K562 (cell line): ENCODE results near the gene MERTK.

ENCODE experiments used
- ESRRA ChIP-seq: fragments of 450-650 bp; IDR thresholded peaks from 2 replicates; pipeline ENCODE4 v1.6.1; 2014; ENCODE audit warnings: low read depth, mild to moderate bottlenecking, moderate library complexity, borderline replicate concordance
- FOSL1 ChIP-seq: fragments of 200-800 bp; sonication (Bioruptor generic); conservative IDR thresholded peaks from 2 replicates; pipeline ENCODE4 v1.6.1; 2016; ENCODE audit warnings: missing genetic modification characterization, missing compliant biosample characterization
- FOXK2 ChIP-seq, 2 experiments: fragments of 450-650 bp; IDR thresholded peaks in 1 of 2; conservative IDR thresholded peaks in 1 of 2; 2 replicates each; pipeline ENCODE4 v1.6.1; 2016; ENCODE audit warnings: low read depth in 2 of 2, mild to moderate bottlenecking in 1 of 2
- MAZ ChIP-seq, 2 experiments: fragments of 450-650 bp in 1 of 2; sonication (generic) in 1 of 2; formaldehyde crosslinking; IDR thresholded peaks in 1 of 2; conservative IDR thresholded peaks in 1 of 2; 2 replicates each; pipeline versions ENCODE4 v1.4.0 to v1.5.0; 2020; ENCODE audit warnings: mild to moderate bottlenecking in 1 of 2, missing genetic modification reagents in 1 of 2
- MEF2D ChIP-seq: conservative IDR thresholded peaks from 2 replicates; pipeline ENCODE4 v1.6.1; 2016; ENCODE audit warnings: low read depth, missing genetic modification characterization, missing compliant biosample characterization
- MYC ChIP-seq, 2 experiments: fragments of 250-450 bp in 1 of 2; sonication (Bioruptor Pico) in 1 of 2; IDR thresholded peaks; 2 replicates each; pipeline versions ENCODE4 v1.5.1 to v1.6.1; 2012 to 2021; ENCODE audit warnings: low read depth in 2 of 2, borderline replicate concordance in 1 of 2, improper control_type of control experiment in 1 of 2, low read length in 1 of 2, mild to moderate bottlenecking in 1 of 2, moderate library complexity in 1 of 2
- POLR2A ChIP-seq: fragments of 450-650 bp; conservative IDR thresholded peaks from 2 replicates; pipeline ENCODE4 v1.6.1; 2016
- POLR2AphosphoS5 ChIP-seq: IDR thresholded peaks from 2 replicates; pipeline ENCODE4 v1.6.1; 2011; ENCODE audit warnings: mild to moderate bottlenecking, low read depth, low read length, moderate library complexity; ENCODE audit not compliant: control insufficient read depth, insufficient read depth
- SIN3A ChIP-seq, 2 experiments: fragments of 150-350 bp in 1 of 2; IDR thresholded peaks; 2 replicates each; pipeline ENCODE4 v1.6.1; 2011 to 2016; ENCODE audit warnings: borderline replicate concordance in 2 of 2, low read depth in 2 of 2, low read length in 2 of 2, mild to moderate bottlenecking in 2 of 2, moderate library complexity in 2 of 2; ENCODE audit not compliant: control insufficient read depth in 1 of 2
- SP2 ChIP-seq: IDR thresholded peaks from 2 replicates; pipeline ENCODE4 v1.6.1; 2011; ENCODE audit warnings: mild to moderate bottlenecking, low read depth, low read length, moderate library complexity; ENCODE audit not compliant: poor library complexity, severe bottlenecking; ENCODE audit errors: extremely low read depth
- ZKSCAN3 ChIP-seq: fragments of 250-450 bp; sonication (Bioruptor Pico); IDR thresholded peaks from 2 replicates; pipeline ENCODE4 v1.4.0; 2020
- ZNF23 ChIP-seq: fragments of 250-450 bp; sonication (Bioruptor Pico); IDR thresholded peaks from 2 replicates; pipeline ENCODE4 v1.4.0; 2020; ENCODE audit warnings: mild to moderate bottlenecking
- TF ChIP-seq, protein P1 (sequence below): fragments of 200-600 bp; sonication (generic); IDR thresholded peaks from one replicate; pipeline ENCODE4 v1.6.1; 2012; ENCODE audit warnings: mild to moderate bottlenecking, low read depth, low read length, inconsistent platforms
- TF ChIP-seq, protein P2 (sequence below): fragments of 450-650 bp; IDR thresholded peaks from 2 replicates; pipeline ENCODE4 v1.6.1; 2016; ENCODE audit warnings: low read depth

DNA sequence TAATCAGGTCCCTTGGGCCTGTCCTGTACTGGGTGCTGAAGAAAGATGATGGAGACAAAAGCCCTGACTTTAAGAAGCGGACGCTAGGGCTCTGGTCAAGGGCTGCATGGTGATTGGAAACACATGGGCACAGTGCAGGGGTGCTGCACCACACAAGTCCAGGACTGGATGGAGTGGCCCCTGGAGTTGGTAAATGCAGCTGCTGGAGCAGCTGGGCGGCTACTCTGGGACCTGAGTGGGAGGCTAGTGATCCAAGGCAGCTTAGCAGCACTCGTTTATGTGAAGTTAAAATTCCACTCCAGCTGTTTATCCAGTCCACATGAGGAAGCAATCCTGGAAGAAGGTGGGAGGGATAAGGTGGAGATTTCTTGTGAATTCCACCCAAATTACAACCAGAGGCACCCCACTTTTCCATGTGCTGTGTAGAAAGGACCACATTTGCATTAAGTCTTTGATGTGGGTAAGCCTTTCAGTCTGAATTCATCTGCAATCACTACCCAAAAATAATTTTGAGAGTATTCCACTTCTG is 24.9 kb downstream of the MERTK start:
- TF ChIP-seq ESRRA (no peak), POLR2AphosphoS5 (no peak), ZNF23 (CRISPR knock-in tag) (no peak), POLR2A (no peak), MYC (IDR thresholded peaks at IDR 0.05; ENCODE audit: low read depth, low read length) (no peak), MYC (CRISPR knock-in tag; IDR thresholded peaks at IDR 0.05; ENCODE audit: borderline replicate concordance, low read depth) (no peak), FOXK2 (conservative IDR thresholded peaks at IDR 0.05 in 1 of 2, IDR thresholded peaks at IDR 0.05 in 1 of 2; ENCODE audit: low read depth in 2 of 2) (no peak), SIN3A (IDR thresholded peaks at IDR 0.05; ENCODE audit: borderline replicate concordance in 2 of 2, control insufficient read depth in 1 of 2, low read depth in 2 of 2, low read length in 2 of 2) (no peak), FOSL1 (no peak), SP2 (no peak), MAZ (CRISPR knock-in tag; conservative IDR thresholded peaks at IDR 0.05 in 1 of 2, IDR thresholded peaks at IDR 0.05 in 1 of 2) (no peak), MEF2D (no peak), ZKSCAN3 (no peak)
- TF ChIP-seq, protein P1, sequence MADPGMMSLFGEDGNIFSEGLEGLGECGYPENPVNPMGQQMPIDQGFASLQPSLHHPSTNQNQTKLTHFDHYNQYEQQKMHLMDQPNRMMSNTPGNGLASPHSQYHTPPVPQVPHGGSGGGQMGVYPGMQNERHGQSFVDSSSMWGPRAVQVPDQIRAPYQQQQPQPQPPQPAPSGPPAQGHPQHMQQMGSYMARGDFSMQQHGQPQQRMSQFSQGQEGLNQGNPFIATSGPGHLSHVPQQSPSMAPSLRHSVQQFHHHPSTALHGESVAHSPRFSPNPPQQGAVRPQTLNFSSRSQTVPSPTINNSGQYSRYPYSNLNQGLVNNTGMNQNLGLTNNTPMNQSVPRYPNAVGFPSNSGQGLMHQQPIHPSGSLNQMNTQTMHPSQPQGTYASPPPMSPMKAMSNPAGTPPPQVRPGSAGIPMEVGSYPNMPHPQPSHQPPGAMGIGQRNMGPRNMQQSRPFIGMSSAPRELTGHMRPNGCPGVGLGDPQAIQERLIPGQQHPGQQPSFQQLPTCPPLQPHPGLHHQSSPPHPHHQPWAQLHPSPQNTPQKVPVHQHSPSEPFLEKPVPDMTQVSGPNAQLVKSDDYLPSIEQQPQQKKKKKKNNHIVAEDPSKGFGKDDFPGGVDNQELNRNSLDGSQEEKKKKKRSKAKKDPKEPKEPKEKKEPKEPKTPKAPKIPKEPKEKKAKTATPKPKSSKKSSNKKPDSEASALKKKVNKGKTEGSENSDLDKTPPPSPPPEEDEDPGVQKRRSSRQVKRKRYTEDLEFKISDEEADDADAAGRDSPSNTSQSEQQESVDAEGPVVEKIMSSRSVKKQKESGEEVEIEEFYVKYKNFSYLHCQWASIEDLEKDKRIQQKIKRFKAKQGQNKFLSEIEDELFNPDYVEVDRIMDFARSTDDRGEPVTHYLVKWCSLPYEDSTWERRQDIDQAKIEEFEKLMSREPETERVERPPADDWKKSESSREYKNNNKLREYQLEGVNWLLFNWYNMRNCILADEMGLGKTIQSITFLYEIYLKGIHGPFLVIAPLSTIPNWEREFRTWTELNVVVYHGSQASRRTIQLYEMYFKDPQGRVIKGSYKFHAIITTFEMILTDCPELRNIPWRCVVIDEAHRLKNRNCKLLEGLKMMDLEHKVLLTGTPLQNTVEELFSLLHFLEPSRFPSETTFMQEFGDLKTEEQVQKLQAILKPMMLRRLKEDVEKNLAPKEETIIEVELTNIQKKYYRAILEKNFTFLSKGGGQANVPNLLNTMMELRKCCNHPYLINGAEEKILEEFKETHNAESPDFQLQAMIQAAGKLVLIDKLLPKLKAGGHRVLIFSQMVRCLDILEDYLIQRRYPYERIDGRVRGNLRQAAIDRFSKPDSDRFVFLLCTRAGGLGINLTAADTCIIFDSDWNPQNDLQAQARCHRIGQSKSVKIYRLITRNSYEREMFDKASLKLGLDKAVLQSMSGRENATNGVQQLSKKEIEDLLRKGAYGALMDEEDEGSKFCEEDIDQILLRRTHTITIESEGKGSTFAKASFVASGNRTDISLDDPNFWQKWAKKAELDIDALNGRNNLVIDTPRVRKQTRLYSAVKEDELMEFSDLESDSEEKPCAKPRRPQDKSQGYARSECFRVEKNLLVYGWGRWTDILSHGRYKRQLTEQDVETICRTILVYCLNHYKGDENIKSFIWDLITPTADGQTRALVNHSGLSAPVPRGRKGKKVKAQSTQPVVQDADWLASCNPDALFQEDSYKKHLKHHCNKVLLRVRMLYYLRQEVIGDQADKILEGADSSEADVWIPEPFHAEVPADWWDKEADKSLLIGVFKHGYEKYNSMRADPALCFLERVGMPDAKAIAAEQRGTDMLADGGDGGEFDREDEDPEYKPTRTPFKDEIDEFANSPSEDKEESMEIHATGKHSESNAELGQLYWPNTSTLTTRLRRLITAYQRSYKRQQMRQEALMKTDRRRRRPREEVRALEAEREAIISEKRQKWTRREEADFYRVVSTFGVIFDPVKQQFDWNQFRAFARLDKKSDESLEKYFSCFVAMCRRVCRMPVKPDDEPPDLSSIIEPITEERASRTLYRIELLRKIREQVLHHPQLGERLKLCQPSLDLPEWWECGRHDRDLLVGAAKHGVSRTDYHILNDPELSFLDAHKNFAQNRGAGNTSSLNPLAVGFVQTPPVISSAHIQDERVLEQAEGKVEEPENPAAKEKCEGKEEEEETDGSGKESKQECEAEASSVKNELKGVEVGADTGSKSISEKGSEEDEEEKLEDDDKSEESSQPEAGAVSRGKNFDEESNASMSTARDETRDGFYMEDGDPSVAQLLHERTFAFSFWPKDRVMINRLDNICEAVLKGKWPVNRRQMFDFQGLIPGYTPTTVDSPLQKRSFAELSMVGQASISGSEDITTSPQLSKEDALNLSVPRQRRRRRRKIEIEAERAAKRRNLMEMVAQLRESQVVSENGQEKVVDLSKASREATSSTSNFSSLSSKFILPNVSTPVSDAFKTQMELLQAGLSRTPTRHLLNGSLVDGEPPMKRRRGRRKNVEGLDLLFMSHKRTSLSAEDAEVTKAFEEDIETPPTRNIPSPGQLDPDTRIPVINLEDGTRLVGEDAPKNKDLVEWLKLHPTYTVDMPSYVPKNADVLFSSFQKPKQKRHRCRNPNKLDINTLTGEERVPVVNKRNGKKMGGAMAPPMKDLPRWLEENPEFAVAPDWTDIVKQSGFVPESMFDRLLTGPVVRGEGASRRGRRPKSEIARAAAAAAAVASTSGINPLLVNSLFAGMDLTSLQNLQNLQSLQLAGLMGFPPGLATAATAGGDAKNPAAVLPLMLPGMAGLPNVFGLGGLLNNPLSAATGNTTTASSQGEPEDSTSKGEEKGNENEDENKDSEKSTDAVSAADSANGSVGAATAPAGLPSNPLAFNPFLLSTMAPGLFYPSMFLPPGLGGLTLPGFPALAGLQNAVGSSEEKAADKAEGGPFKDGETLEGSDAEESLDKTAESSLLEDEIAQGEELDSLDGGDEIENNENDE = no peak
- TF ChIP-seq, protein P2, sequence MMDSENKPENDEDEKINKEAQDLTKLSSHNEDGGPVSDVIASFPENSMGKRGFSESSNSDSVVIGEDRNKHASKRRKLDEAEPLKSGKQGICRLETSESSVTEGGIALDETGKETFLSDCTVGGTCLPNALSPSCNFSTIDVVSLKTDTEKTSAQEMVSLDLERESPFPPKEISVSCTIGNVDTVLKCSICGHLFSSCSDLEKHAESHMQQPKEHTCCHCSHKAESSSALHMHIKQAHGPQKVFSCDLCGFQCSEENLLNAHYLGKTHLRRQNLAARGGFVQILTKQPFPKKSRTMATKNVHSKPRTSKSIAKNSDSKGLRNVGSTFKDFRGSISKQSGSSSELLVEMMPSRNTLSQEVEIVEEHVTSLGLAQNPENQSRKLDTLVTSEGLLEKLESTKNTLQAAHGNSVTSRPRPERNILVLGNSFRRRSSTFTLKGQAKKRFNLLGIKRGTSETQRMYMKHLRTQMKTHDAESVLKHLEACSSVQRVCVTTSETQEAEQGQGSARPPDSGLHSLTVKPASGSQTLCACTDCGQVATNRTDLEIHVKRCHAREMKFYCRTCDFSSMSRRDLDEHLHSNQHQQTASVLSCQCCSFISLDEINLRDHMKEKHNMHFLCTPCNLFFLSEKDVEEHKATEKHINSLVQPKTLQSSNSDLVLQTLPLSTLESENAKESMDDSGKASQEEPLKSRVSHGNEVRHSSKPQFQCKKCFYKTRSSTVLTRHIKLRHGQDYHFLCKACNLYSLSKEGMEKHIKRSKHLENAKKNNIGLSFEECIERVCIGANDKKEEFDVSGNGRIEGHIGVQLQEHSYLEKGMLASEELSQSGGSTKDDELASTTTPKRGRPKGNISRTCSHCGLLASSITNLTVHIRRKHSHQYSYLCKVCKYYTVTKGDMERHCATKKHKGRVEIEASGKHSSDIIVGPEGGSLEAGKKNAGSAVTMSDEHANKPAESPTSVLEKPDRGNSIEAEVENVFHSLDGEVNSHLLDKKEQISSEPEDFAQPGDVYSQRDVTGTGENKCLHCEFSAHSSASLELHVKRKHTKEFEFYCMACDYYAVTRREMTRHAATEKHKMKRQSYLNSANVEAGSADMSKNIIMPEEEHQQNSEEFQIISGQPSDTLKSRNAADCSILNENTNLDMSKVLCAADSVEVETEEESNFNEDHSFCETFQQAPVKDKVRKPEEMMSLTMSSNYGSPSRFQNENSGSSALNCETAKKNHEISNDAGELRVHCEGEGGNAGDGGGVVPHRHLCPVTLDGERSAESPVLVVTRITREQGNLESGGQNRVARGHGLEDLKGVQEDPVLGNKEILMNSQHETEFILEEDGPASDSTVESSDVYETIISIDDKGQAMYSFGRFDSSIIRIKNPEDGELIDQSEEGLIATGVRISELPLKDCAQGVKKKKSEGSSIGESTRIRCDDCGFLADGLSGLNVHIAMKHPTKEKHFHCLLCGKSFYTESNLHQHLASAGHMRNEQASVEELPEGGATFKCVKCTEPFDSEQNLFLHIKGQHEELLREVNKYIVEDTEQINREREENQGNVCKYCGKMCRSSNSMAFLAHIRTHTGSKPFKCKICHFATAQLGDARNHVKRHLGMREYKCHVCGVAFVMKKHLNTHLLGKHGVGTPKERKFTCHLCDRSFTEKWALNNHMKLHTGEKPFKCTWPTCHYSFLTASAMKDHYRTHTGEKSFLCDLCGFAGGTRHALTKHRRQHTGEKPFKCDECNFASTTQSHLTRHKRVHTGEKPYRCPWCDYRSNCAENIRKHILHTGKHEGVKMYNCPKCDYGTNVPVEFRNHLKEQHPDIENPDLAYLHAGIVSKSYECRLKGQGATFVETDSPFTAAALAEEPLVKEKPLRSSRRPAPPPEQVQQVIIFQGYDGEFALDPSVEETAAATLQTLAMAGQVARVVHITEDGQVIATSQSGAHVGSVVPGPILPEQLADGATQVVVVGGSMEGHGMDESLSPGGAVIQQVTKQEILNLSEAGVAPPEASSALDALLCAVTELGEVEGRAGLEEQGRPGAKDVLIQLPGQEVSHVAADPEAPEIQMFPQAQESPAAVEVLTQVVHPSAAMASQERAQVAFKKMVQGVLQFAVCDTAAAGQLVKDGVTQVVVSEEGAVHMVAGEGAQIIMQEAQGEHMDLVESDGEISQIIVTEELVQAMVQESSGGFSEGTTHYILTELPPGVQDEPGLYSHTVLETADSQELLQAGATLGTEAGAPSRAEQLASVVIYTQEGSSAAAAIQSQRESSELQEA = no peak
